ENCODE measurements around the gene GSTA3.

GSTA3 gene

GRCh38 chr6:52858416-52858815 is 51.1 kb downstream of the GSTA3 start:
- no peak for DNase-seq (ENCODE audit: low read depth)

GRCh38 chr6:52856137-52856536 is 53.4 kb downstream of the GSTA3 start:
- peak; percentile 7 for DNase-seq (ENCODE audit: low read depth)

GRCh38 chr6:52849137-52849536 is 60.4 kb downstream of the GSTA3 start:
- DNase-seq (ENCODE audit: low read depth) = no peak

Data from CMK (cell line).